PC-3 (cell line): Measurements from ENCODE around the gene CBX6. TPM values are rescaled to one million over a fixed set of nuclear protein-coding genes. Genes with fewer than 3 reads are reported as not detected.

Experiments
- ATAC-seq: fragments of 200-7000 bp; cut with Tn5 transposase; 2 replicates; pipeline ENCODE4 v1.9.1; 2020; ENCODE audit warnings: mild to moderate bottlenecking, moderate library complexity
- BruUV-seq: library from RNA; stranded (reverse); fragments of 400-500 nt; replicated peaks from 2 replicates; lab custom pipeline; 2021; lab: Mats Ljungman, UMichigan
- CTCF ChIA-PET: fragments of 300-600 bp; sonication (Branson Sonifier 250); formaldehyde crosslinking; loops from one replicate; lab custom pipeline; 2022; ENCODE audit warnings: antibody characterized with exemption; lab: Charles Lee
- POLR2A ChIA-PET: fragments of 300-600 bp; sonication (Branson Sonifier 250); formaldehyde crosslinking; loops from one replicate; lab custom pipeline; 2022; ENCODE audit warnings: antibody characterized with exemption; ENCODE audit not compliant: unreplicated experiment; lab: Charles Lee
- DNase-seq: peaks from one replicate; pipeline ENCODE4 v3.0.0-alpha.2; 2015
- H2AFZ ChIP-seq: fragments of 300-600 bp; sonication (generic); 2 replicates; pipeline ENCODE4 v1.6.0; 2016; ENCODE audit warnings: antibody characterized with exemption, low read length
- H3F3A ChIP-seq: fragments of 300-600 bp; sonication (generic); one replicate; pipeline ENCODE4 v1.6.0; 2017; ENCODE audit warnings: antibody characterized with exemption, low read length, control low read depth, mild to moderate bottlenecking; ENCODE audit not compliant: unreplicated experiment
- H3K27ac ChIP-seq: fragments of 300-600 bp; sonication (generic); 2 replicates; pipeline ENCODE4 v1.5.1; 2016; ENCODE audit warnings: mild to moderate bottlenecking, low read length
- H3K27me3 ChIP-seq: fragments of 300-600 bp; sonication (generic); 2 replicates; pipeline ENCODE4 v1.6.1; 2016; ENCODE audit warnings: low read length, mixed read lengths
- H3K36me3 ChIP-seq: fragments of 300-600 bp; sonication (generic); 2 replicates; pipeline ENCODE4 v1.6.1; 2016; ENCODE audit warnings: low read depth, mixed run types, low read length, mixed read lengths
- H3K4me1 ChIP-seq: fragments of 300-600 bp; sonication (generic); 2 replicates; pipeline ENCODE4 v1.5.1; 2016; ENCODE audit warnings: low read length; ENCODE audit not compliant: insufficient read depth
- H3K4me2 ChIP-seq: fragments of 300-600 bp; sonication (generic); 2 replicates; pipeline ENCODE4 v1.6.0; 2016; ENCODE audit warnings: low read length
- H3K4me3 ChIP-seq: fragments of 300-600 bp; sonication (generic); 2 replicates; pipeline ENCODE4 v1.5.1; 2016; ENCODE audit warnings: mild to moderate bottlenecking, low read length, mixed read lengths
- H3K79me2 ChIP-seq: fragments of 300-600 bp; sonication (generic); 2 replicates; pipeline ENCODE4 v1.6.1; 2017; ENCODE audit warnings: low read length, mixed read lengths
- H3K9ac ChIP-seq: fragments of 300-600 bp; sonication (generic); 2 replicates; pipeline ENCODE4 v1.6.0; 2016; ENCODE audit warnings: mild to moderate bottlenecking, low read length
- H3K9me2 ChIP-seq: fragments of 300-600 bp; sonication (generic); replicated peaks from 2 replicates; pipeline ENCODE4 v1.6.1; 2016; ENCODE audit warnings: mixed run types, low read length, mixed read lengths
- H3K9me3 ChIP-seq: fragments of 300-600 bp; sonication (generic); 2 replicates; pipeline ENCODE4 v1.6.1; 2016; ENCODE audit warnings: low read length, mixed read lengths
- H4K20me1 ChIP-seq: fragments of 300-600 bp; sonication (generic); 2 replicates; pipeline ENCODE4 v1.6.1; 2016; ENCODE audit warnings: low read length, mixed read lengths
- EZH2 ChIP-seq: fragments of 300-600 bp; sonication (generic); IDR thresholded peaks from one replicate; pipeline ENCODE4 v1.6.1; 2017; ENCODE audit warnings: antibody characterized with exemption, mild to moderate bottlenecking, low read length; ENCODE audit not compliant: unreplicated experiment
- EZH2phosphoT487 ChIP-seq: fragments of 300-600 bp; sonication (generic); IDR thresholded peaks from 2 replicates; pipeline ENCODE4 v1.6.1; 2018; ENCODE audit warnings: mild to moderate bottlenecking, antibody characterized with exemption, low read length, borderline replicate concordance
- intact Hi-C: fragments of 100-400 bp; cut with micrococcal nuclease; formaldehyde crosslinking; loops from 2 replicates; pipeline ENCODE4 v1.9.0; 2023
- total RNA-seq: library from RNA; depleted of rRNA; stranded (reverse); fragments of >200 nt; gene quantifications from 2 replicates; pipeline ENCODE4 v1.2.3, GENCODE V29; 2014
- TF ChIP-seq, protein P1 (sequence below): fragments of 300-600 bp; sonication (generic); conservative IDR thresholded peaks from 2 replicates; pipeline ENCODE4 v1.5.1; 2017; ENCODE audit warnings: antibody characterized with exemption, low read depth, mild to moderate bottlenecking, low read length

The CBX6 gene
- total RNA-seq, 1 experiment from 2014 or later = 37.5 TPM

DNA sequence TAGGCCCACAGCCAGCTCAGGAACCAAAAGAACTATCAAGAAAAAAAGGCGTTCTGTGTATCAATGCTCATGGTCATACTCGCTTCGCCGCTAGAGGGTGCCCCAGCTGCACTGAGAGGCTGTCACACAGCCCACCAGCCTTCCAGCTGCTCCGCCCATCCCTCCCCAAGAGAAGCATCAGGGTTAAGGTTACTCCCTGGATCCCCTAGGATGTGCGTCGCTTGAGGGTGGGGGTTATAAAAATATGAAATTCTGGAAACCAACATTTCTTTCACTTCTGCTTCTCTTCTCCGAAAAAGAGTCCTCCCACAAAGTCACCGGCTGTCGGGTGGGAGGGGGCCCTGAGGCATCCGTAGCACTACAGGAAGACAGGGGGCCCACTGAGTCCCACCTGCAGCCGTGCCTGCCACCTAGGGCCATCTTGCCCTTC lies 1.7 kb downstream of the CBX6 start:
- Histone ChIP-seq H3K4me2 (peak overlapping the region; percentile 80), H3K36me3 (peaks cover 8% of the 10 kb centered on the region), H3K4me3 (peak overlapping the region; percentile 66), H3F3A (no peaks in the 10 kb centered on the region), H3K9me2 (no peaks in the 10 kb centered on the region), H3K9ac (peak overlapping the region; percentile 82), H3K27ac (no peak overlapping the region), H3K27me3 (no peaks in the 10 kb centered on the region), H3K4me1 (peaks cover 24% of the 10 kb centered on the region), H3K9me3 (no peaks in the 10 kb centered on the region), H3K79me2 (peaks cover 37% of the 10 kb centered on the region), H4K20me1 (peaks cover 5% of the 10 kb centered on the region; the same call in 1 of the 2 replicates), H2AFZ (no peak overlapping the region)
- intact Hi-C loops = loop anchor here (1.0 to 5.0 kb wide), 3 partner anchors 102 to 133 kb away; partner anchors contain the start of gene APOBEC3B
- TF ChIP-seq EZH2phosphoT487 (no peak), EZH2 (no peak)
- TF ChIP-seq, protein P1, sequence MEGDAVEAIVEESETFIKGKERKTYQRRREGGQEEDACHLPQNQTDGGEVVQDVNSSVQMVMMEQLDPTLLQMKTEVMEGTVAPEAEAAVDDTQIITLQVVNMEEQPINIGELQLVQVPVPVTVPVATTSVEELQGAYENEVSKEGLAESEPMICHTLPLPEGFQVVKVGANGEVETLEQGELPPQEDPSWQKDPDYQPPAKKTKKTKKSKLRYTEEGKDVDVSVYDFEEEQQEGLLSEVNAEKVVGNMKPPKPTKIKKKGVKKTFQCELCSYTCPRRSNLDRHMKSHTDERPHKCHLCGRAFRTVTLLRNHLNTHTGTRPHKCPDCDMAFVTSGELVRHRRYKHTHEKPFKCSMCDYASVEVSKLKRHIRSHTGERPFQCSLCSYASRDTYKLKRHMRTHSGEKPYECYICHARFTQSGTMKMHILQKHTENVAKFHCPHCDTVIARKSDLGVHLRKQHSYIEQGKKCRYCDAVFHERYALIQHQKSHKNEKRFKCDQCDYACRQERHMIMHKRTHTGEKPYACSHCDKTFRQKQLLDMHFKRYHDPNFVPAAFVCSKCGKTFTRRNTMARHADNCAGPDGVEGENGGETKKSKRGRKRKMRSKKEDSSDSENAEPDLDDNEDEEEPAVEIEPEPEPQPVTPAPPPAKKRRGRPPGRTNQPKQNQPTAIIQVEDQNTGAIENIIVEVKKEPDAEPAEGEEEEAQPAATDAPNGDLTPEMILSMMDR = peak; percentile 89
- ChIA-PET CTCF (interaction anchor here (1.0 to 1.1 kb wide), 3 partner anchors 54 to 133 kb away, joined by 3 to 6 read pairs (median 3); no protein-coding TSS in a partner anchor), POLR2A (no interaction called here)
- ATAC-seq (peak; percentile 44), DNase-seq (peak; percentile 75)
- TSS peak; percentile 29 for BruUV-seq

DNA sequence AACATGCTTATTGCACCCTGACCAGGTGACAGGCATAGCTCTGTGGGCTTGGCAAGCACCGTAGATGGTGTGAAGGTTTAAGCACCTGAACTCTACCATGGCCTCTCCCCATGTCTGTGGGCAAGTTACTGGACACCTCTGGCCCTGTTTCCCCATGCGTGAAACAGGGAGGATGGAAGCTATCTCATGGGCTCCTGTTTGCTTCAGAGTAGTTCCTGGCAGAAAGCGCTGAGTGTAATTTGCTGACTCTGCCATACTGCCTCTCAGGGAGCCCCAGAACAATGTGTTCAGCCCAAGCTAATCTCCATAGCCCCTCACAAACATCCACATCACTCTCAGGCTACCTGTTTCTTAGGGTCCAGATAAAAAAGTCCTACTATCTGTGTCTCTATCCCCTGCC lies 2.4 kb downstream of the CBX6 start:
- Histone ChIP-seq H3K4me3 (no peak overlapping the region), H3K27ac (no peak overlapping the region), H3K27me3 (no peaks in the 10 kb centered on the region), H3K4me2 (peak overlapping the region; percentile 80; the same call in 1 of the 2 replicates), H4K20me1 (peaks cover 5% of the 10 kb centered on the region; the same call in 1 of the 2 replicates), H3K79me2 (peaks cover 37% of the 10 kb centered on the region), H3K36me3 (peaks cover 8% of the 10 kb centered on the region), H3K9ac (no peak overlapping the region), H3K9me3 (no peaks in the 10 kb centered on the region), H2AFZ (no peak overlapping the region), H3F3A (no peaks in the 10 kb centered on the region), H3K4me1 (peaks cover 24% of the 10 kb centered on the region), H3K9me2 (no peaks in the 10 kb centered on the region)
- BruUV-seq = no TSS peak
- intact Hi-C loops = loop anchor here (1.0 to 5.0 kb wide), 3 partner anchors 101 to 134 kb away; partner anchors contain the start of gene APOBEC3B
- no peak for DNase-seq
- POLR2A ChIA-PET = no interaction called here
- no peak for TF ChIP-seq EZH2
- TF ChIP-seq, protein P1 = no peak
- no peak for TF ChIP-seq EZH2phosphoT487
- CTCF ChIA-PET = interaction anchor here (1.0 to 1.1 kb wide), 3 partner anchors 55 to 134 kb away, joined by 3 to 6 read pairs (median 3); no protein-coding TSS in a partner anchor
- no peak for ATAC-seq

DNA sequence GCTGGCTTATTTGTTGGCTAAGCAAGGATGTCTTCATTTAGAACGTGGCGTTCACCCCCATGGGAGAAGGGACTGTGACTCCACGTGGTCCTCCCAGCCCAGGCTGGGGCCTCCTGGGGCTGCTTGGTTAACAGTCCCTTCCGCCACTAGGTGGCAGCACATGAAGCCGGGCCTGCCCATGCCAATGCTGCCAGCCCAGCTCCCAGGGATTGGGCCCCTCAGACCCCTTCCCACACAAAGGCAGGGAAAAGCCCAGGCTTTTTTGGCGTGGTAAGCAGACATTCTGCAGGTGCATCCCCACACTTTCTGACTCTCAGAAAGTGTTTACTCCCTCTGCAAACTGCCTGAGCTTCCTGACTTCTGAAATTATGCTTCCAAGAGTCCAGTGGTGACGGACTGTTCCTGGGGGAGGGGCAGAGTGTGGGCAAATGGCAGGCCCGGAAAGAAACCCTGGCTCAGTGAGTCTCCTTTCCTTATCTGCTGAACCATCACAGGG lies 3.1 kb downstream of the CBX6 start:
- TF ChIP-seq EZH2phosphoT487 = no peak
- TF ChIP-seq EZH2 = no peak
- TF ChIP-seq, protein P1 = peak; percentile 84
- ChIA-PET CTCF (interaction anchor here (1.0 kb wide), 1 partner anchor 134 kb away, joined by 8 read pairs; no protein-coding TSS in a partner anchor), POLR2A (no interaction called here)
- Histone ChIP-seq H3K27me3 (no peaks in the 10 kb centered on the region), H3F3A (no peaks in the 10 kb centered on the region), H3K4me1 (peaks cover 21% of the 10 kb centered on the region), H3K4me3 (no peak overlapping the region), H3K79me2 (peaks cover 37% of the 10 kb centered on the region), H3K36me3 (peaks cover 8% of the 10 kb centered on the region), H3K4me2 (no peak overlapping the region), H2AFZ (no peak overlapping the region), H3K9ac (no peak overlapping the region), H3K27ac (no peak overlapping the region), H4K20me1 (peaks cover 5% of the 10 kb centered on the region; the same call in 1 of the 2 replicates), H3K9me3 (no peaks in the 10 kb centered on the region), H3K9me2 (no peaks in the 10 kb centered on the region)
- peak; percentile 73 for DNase-seq
- peak; percentile 51 for ATAC-seq
- intact Hi-C loops = no loop called here
- BruUV-seq = no TSS peak
